ENCODE measurements around the gene GRHL1. TPM values are rescaled to one million over a fixed set of nuclear protein-coding genes. Genes with fewer than 3 reads are reported as not detected.

The GRHL1 gene
- total and polyA plus RNA-seq, 3 donors from 2014 or later, result 4.6 to 8.3 (median 8.0) TPM

GRCh38 chr2:9965119-9965822 lies 13.8 kb downstream of the GRHL1 start:
- Histone ChIP-seq H3K4me1 (no peaks in the 10 kb centered on the region), H3K27ac (no peak overlapping the region), H3K4me3 (no peak overlapping the region), H3K27me3 (no peaks in the 10 kb centered on the region), H3K9me3 (no peaks in the 10 kb centered on the region), H3K36me3 (ENCODE audit: low read depth, missing control alignments) (no peaks in the 10 kb centered on the region)
- 93 to 95% methylated on average over 8 of the region's 8 CpGs for WGBS, 2 donors
- intact Hi-C loops (cut with DNase I; ENCODE audit: low total_unique reads), result no loop called here
- no peak for DNase-seq
- TF ChIP-seq, protein P1, sequence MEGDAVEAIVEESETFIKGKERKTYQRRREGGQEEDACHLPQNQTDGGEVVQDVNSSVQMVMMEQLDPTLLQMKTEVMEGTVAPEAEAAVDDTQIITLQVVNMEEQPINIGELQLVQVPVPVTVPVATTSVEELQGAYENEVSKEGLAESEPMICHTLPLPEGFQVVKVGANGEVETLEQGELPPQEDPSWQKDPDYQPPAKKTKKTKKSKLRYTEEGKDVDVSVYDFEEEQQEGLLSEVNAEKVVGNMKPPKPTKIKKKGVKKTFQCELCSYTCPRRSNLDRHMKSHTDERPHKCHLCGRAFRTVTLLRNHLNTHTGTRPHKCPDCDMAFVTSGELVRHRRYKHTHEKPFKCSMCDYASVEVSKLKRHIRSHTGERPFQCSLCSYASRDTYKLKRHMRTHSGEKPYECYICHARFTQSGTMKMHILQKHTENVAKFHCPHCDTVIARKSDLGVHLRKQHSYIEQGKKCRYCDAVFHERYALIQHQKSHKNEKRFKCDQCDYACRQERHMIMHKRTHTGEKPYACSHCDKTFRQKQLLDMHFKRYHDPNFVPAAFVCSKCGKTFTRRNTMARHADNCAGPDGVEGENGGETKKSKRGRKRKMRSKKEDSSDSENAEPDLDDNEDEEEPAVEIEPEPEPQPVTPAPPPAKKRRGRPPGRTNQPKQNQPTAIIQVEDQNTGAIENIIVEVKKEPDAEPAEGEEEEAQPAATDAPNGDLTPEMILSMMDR (IDR thresholded peaks at IDR 0.05), result no peak
- no peak for TF ChIP-seq POLR2A (IDR thresholded peaks at IDR 0.05)

GRCh38 chr2:9966491-9967022 lies 15.1 kb downstream of the GRHL1 start:
- Histone ChIP-seq H3K4me3 (no peak overlapping the region), H3K9me3 (no peaks in the 10 kb centered on the region), H3K27ac (no peak overlapping the region), H3K27me3 (no peaks in the 10 kb centered on the region), H3K36me3 (ENCODE audit: low read depth, missing control alignments) (no peaks in the 10 kb centered on the region), H3K4me1 (no peaks in the 10 kb centered on the region)
- TF ChIP-seq, protein P1 (IDR thresholded peaks at IDR 0.05), result no peak
- TF ChIP-seq POLR2A (IDR thresholded peaks at IDR 0.05), result no peak
- 75 to 78% methylated on average over 3 of the region's 3 CpGs for WGBS, 2 donors
- no peak for DNase-seq
- intact Hi-C loops (cut with DNase I; ENCODE audit: low total_unique reads), result no loop called here

DNA sequence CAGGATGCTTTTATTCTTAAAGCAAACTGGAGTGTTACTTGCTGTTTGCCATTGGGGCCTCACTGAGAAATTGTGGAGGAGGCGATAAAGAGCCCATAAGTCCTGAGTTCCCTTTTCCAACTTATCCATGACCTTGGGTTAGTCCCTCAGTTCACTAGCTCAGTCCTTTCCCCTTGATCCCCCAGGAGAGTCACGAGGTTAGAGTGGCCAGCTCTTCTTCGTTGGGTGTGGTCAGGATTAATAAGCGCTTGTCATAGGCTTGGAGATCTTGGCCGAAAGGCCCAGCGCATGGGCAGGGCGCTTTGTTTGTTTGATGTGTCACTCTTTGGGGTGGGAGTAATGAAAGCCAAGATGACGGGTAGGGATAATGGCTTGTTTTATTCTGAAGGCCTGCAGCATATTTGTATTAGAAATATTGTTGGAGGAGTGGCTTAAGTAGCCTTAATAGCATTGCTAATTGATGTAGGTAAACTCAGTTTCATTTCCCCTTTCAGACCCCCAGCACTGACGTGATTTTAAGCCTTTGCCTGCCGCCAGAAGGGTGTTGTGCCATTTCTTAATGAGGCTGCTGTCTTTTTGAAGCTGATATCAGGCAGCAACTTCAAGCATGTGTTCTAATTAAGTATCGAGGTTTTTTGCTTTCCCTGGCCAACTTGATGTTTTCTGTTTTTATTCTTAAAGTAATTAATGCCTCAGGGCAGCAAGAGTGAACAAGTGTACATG lies 15.7 kb downstream of the GRHL1 start:
- TF ChIP-seq POLR2A (IDR thresholded peaks at IDR 0.05), result no peak
- TF ChIP-seq, protein P1 (IDR thresholded peaks at IDR 0.05), result no peak
- H3K4me3 ChIP-seq, result no peak overlapping the region
- no peaks in the 10 kb centered on the region for H3K4me1 ChIP-seq
- no peak for DNase-seq
- H3K9me3 ChIP-seq, result no peaks in the 10 kb centered on the region
- intact Hi-C loops (cut with DNase I; ENCODE audit: low total_unique reads), result no loop called here
- 86 to 91% methylated on average over 11 of the region's 11 CpGs for WGBS, 2 donors
- H3K27me3 ChIP-seq, result no peaks in the 10 kb centered on the region
- H3K27ac ChIP-seq, result no peak overlapping the region
- H3K36me3 ChIP-seq (ENCODE audit: low read depth, missing control alignments), result no peaks in the 10 kb centered on the region

DNA sequence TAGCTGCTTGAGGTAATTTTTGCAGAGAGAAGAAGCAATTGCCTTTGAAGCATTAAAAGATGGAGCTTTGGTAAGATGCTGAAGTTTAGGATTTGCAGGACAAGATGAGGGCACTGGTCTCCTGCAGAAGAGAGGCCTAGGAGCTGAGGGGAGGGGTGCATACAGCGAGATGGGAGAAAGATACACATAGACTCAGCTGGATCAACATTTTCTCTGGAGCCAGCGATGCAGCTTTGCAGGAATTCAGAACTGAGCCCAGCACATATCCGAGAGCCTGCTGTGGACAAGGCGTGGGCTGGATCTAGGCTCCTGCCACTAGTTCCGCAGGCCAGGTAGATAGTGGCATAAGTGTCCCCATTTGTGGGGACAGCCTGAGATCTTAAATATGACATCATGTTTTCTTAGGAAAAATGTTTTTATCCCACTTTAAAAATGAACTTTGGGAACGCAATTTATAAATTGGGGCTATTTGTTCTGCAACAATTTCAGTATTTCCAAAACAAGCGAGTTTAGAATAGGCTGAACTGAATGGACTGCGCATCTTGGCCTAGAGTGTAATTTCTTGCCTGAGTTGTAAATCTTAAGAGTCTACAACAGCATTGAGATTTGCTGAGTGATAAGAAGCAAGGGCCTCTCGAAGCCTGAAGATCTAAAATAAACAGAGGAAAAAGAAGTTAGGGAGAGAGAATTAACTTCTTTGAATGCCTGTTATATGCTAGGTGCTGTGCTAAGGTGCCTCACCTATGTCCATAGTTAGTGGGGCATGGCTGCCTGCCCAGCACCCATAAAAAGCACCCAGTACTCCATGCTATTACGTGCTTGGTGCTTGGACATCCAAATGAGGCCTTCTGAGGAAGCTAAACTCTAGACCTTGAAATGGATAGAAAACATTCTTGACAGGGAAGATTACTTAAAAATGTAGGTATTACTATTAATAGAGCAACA lies 17.3 kb downstream of the GRHL1 start:
- intact Hi-C loops (cut with DNase I; ENCODE audit: low total_unique reads), result no loop called here
- 95% methylated on average over 10 of the region's 10 CpGs for WGBS, 2 donors
- Histone ChIP-seq H3K4me1 (no peaks in the 10 kb centered on the region), H3K27ac (no peak overlapping the region), H3K4me3 (no peak overlapping the region), H3K9me3 (no peaks in the 10 kb centered on the region), H3K36me3 (ENCODE audit: low read depth, missing control alignments) (no peaks in the 10 kb centered on the region), H3K27me3 (no peaks in the 10 kb centered on the region)
- TF ChIP-seq, protein P1 (IDR thresholded peaks at IDR 0.05), result no peak
- TF ChIP-seq POLR2A (IDR thresholded peaks at IDR 0.05), result no peak
- no peak for DNase-seq

All from testis (tissue), 3 donors.